HG03103 (cell line): ENCODE results near the gene PARD3B.

ENCODE experiments used
- ATAC-seq: cut with Tn5 transposase; IDR thresholded peaks from one replicate; pipeline ENCODE4 v1.9.1; 2021; ENCODE audit warnings: low read depth; ENCODE audit not compliant: unreplicated experiment

PARD3B gene

DNA sequence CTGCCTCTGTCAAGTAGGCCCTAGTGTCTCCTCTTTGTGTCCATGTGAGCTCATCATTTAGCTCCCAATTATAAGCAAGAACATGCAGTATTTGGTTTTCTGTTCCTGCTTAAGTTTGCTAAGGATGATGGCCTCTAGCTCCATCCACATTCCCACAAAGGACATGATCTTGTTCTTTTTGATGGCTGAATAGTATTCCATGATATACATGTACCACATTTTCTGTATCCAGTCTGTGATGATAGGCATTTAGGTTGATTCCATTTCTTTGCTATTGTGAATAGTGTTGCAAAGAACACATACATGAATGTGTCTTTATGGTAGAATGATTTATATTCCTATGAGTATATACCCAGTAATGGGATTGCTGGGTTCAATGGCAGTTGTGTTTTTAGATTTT is 263.2 kb downstream of the PARD3B start:
- no peak for ATAC-seq

DNA sequence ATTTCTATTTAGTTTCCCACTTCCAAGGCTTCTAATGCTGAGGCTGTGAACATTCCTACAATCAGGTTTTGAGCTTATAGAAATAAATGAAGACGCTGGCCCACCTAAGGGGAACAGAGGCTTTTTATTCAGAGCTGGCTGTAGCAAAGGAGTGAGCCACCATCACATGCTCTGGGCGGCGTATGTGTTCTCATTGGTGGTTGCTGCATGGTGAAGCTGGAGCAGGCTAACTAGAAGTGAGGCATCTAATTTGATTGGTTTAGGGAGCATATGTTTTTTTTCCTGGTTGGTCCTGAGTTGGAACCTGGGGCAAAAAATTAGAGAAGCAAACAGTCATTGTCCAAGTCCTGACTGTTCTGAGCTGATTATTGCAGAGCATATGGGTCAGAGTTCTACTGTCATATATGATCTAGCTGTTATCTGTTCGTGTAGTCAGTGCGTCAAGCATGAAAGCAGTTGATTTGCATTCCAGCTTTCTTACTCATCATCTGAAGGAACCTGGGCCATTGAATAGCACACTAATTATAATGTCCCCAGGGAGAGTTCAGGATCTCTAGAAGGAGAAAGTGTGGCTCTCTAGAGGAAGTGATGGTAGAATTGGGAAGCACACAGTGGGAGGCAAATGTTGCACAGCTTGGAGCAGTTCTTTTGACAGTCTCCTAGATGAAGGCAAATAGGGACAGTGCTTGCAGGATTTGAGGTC is 279.6 kb downstream of the PARD3B start:
- ATAC-seq: no peak

DNA sequence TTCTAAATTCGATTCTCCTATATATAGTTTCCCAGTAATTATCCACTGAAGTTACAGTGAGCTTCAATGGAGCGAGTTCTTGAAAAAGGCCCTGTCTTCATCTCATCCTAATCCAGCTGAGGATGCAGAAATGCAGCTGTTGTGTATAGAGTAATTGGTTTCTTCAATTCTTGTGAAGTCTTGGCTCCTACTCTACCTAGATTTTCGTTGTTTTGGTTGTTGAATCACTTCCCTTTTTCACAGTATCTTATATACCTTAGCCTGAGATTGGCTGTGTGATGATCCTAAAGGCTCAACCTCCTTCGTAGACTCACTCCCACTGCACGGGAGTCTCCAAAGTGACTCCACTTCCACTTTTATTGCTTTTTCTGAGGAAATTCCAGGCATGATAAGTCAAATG is 280.4 kb downstream of the PARD3B start:
- ATAC-seq: no peak

DNA sequence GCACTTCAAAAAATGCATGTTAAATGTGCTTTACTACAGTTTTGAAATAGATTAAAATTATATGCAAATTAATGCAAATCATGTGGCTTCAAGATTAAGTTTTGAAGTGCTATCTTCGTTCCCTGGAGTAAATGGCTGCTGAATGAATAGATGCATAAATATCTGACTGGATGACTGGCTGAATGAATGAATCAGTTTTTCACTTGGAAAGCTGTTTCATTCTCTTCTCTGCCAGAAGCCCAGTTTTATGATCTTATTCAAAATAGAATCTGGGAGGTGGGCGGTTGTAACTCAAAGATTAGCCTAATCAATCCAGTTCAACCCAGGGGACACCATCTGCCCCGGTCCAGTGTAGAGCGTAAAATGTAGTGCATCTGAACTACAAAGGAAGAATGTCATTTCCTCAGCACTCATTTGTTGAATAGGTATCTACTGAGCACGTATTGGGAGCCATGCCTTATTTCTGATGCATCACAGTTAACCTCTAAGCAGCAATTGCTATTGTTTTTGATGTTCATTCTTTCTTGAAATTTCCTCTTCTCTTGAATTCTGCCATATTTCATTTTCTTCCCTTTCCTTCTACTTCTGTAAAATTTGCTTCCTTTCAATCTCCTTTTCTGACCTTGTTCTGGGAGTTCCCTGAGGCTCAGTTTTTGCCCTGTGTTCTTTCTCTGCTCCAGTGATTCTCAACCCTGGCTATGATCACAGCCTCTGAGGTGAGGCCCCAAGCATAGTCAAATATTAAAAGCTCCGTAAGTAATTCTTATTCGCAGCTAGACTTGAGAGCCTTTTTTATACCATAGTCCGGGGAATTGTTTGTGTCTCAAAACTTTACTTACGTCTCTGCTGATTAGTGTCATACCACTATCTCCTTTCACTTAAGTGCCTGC is 282.7 kb downstream of the PARD3B start:
- ATAC-seq: no peak

DNA sequence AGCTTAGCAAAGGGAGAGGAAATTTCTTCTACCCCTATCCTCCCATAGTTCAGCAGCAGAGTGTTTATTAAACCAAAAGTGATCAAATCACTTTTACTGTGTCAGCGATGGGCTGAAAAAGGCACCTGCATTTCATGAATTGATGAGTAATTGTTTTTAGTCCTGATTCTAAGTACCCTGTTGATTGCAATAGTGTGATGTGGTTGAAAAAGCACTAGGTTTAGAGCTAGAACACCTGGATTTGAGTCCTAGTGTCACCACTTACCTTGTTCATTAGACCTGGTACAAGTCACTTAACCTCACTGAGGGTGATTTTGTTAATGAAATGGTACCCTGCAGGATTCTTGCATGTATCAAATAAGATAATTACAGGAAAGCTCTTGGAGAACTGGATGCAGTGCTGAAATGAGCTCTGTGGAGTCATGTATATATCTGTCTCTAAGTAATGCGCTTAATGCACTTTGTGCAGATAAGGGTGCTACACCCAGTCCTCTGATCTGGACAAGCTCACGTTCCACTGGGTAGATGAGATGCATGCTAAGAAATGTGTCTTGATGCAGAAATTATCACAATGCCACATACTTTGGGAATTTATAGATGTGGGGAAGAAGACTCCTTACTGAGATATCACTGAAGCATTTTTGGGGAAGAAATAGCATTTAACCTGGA is 289.6 kb downstream of the PARD3B start:
- no peak for ATAC-seq

DNA sequence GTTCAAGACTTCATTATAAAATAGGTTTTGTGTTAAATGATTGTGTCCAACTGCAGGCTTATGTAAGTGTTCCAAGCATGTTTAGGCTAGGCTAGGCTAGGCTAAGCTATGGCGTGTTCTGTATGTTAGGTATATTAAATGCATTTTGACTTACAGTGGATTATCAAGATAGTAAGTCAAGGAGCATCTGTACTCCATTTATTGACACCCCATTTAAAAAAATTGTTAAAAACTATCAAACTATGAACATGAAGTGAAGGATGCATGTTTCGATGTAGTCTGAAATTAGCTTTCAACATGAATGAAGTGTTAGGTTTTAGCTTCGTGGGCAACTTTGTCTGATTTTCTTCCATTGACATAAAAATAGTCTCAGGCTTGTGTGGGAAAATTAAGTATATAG is 290.5 kb downstream of the PARD3B start:
- no peak for ATAC-seq

DNA sequence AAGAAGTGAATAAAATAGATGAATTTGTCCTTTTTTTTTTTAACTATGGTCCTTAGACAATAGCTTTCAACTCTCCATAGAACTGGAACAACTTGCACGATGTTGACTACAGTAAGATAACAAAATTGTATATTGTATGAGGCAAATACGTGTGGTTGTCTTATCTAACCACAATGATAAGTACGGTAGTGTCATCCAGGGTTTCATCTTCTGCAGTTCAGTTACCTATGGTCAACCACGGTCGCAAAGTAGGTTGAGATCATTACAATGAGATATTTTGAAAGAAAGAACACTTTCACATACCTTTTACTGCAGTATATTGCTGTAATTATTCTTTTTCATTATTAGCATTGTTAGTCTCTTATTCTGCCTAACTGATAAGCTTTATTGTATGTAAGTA is 295.2 kb downstream of the PARD3B start:
- no peak for ATAC-seq

DNA sequence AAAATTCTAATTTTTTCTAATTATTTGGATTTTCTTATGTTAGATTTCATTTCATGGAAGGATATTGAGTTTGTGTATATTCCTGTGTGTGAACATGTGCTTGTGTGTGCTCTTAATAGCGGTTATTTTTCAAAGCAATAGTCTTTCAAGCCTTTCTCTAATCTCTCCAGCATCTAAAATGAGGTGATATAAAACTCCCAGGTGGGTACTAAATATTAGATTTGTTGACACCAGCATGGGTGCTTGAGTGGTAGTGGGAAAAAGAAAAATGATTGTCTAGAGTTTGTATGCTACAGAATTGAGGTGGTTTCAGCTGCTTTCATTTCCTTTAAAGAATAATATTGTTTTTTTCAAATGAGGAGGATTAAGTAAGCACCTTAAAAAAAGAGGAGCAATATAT is 296.8 kb downstream of the PARD3B start:
- no peak for ATAC-seq

DNA sequence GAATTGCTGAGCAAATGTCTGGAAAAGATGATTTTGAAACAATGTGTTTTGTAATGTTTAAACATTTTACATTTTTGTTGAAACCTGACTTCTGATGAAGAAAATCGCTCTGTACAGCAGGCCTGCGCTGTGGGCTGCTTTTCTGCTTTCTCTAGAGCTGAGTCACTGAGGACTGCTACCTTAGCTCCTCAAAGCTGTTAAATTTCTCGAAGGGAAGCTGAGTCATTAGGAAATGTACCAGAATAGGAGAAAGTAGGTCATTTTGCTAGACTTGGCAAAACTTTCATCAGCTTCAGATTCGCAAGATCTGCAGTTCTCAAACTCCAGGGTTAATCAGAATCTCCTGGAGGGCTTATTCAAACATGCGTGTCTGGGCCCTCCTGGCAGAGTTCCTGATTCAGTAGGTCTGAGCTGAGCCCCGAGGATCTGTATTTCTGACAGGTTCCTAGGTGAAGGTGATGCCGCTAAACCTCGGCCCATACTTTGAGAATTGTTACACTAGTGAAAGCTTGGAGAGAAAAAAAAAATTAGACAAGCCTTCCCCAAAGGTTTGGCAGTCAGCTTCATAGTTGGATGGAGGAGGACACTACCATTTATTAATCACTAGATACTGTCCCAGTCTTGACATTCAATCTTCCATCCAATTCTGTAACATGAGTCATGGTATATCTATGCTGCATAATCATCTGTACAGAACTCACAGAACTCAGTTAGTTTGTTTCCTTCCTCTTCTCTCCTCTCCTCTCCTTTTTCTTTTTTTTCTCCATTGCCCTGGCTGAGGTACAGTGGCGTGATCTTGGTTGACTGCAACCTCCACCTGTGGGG is 297.6 kb downstream of the PARD3B start:
- no peak for ATAC-seq

DNA sequence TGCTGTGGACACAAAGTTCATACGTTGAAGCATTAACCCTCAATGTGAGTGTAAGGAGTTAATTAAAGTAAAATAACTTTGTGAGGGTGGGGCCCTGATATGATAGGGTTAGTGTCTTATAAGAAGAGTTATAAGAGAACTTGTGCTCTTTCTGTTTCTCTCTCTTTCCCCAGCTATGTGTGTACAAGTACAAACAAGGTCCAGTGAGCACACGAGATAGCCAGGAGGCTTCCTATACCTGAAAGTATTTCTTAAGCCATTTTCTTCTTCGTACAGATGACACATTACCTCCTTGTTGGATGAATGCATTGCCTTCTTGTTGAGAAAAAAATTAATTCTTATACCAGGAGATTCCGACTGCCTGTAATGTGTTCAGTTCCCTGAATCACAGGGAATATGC is 301.2 kb downstream of the PARD3B start:
- no peak for ATAC-seq

DNA sequence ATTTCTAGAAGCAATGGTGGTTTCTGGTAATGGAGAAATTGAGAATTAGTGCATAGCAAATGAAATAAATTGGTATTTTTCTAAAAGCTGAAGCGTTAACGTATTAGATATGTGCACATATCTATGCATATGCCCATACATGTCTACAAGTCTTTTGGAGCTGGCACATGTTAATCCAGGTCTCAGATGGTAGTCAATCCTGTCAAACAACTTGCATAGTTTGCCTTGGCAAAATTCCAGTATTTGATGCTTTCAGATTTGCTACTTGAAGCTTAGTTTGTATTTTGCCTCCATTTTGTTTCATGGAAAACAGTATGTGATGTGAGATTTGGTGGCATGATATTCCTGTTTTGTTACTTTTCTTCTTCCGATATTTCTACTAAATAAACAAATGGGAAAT is 304.6 kb downstream of the PARD3B start:
- ATAC-seq: no peak

DNA sequence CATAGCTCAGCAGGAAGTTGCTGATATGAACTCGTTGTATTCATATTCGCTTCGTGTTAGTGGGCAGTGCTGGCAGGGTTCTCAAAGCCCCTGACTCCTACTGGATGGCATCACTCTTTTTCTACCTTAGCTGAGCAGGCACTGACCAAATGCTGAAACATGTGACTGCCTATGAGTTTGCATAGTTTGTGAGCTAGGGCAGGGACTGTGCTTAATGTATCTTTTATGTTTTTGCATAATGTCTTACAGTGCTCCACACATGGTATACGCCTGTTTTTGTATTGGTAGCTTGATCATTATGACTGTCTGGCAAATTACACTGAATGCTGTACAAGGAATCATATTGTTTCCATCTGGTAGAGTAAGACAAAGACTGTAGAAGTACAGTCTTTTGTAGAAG is 305.3 kb downstream of the PARD3B start:
- ATAC-seq: no peak

DNA sequence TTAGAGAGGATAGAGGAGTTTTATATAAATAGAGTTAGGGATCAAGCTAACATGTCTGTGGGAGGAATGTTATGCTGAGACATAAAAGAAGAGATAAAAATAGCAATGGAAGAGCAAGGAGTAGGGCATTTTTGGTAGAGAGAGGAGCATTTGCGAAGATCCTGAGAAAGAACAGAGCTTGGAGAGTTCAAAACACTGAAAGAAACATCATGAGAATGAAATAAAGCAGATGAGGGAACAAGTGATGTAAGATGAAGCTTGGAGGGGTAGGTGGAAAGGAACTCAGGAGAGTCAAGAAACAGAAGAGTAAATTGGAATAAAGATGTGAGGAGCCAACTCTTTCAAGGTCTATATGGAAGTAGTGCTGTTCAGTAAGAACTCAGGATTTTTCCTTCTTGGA is 308.6 kb downstream of the PARD3B start:
- ATAC-seq: no peak

DNA sequence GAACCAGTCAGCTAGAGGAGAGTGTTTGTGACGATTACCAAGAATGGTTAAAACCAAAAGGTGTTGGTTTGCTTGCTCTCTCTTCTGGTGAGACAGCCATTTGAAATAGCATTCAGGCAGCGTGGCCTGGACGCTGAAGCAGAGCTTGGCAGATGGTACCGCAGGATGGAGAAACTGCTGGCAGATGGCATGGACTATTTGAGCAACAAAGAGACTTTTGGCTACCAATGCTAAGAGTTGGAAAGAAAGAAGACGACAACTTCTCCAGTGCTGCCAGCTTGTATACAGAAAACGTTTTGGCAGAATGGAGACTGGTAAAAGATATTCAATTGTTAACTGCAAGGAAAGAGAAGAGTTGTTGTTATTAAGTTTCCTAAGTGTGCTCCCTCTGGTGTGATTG is 315.0 kb downstream of the PARD3B start:
- ATAC-seq: no peak

DNA sequence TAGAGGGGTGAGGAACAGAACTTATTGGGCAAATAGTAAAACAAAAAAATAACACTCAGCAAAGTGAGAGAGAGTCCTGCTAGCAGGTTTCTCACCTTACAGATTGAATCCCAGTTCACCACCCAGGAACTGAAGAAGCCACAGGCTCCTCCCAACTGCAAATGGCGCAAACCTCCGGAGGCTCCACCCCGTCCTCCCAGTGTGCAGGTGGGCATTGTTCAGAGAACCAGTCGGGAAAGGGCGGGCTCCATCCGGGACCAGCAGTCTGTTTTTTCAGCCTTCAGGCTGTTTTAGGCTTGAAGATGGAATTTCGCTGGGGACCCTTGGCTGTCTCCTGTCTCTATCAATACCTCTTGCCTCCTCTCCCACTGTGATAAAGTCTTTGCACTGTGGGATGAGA is 317.5 kb downstream of the PARD3B start:
- ATAC-seq: no peak

DNA sequence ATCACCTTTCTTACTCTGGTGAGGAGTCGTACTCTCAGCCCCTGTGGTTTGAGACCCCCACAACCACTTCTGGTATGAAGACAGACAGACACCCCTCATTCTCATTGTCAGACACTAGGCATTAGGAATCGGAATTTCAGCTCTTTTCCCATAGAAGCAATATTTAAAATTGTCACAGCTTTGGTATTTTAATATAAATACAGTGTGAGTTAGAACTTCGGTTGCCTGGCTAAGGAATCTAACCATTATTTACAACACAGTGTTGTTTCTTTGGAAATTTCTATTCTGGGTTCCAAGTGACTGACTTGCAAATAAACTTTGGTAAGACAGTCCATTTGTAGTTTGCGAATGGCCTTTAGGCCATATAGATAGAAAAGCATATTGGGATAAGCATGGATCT is 318.1 kb downstream of the PARD3B start:
- ATAC-seq: no peak

DNA sequence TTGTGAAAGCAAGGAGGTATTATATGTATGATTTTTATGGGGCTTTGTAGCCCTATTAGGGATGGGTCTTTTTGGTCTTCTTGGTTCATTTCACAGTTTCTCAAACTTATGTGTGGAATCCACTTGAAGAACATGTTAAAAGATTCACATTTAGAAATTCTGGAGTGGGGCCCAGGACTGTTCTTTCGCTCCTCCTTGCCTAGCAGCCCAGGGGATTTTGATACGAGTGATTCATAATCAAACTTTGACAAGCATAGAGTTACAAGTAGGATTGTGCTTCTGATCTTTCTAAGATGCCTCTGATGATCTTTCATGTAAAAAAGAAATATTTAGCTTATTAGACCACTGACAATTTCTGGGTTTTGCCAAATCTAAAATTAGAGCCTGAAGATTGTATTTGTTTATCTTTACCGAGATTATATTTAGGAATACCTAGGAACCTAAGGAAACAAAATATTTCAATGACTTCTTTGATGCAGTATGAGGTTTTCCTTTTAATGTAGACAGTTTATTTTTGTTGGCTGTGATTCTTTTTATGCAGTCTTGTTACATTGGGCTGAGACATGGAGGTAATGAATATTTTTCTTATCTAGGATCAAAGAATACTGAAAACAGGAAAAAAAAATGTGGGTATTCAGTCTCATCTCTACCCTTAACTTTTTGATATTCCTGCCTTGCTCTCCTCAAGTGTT is 324.0 kb downstream of the PARD3B start:
- no peak for ATAC-seq

DNA sequence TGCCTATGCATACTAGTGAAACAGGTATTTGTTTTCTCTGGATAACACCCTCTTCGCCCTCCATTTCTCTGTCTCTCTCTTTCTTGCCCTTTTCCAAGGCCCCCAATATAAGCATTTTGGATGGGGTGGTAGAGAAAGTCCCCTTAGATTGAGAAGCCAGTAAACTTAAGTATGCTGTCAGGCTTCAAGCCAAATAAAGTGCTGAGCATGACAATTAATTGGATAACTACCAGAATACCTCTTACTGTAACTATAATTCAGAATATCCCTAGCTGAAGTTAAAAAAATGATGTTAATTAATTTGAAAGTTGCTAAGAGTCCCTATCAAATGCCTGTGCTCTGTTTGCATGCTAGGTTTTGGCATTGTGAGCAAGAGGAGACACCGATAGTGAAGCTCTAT is 324.8 kb downstream of the PARD3B start:
- no peak for ATAC-seq

DNA sequence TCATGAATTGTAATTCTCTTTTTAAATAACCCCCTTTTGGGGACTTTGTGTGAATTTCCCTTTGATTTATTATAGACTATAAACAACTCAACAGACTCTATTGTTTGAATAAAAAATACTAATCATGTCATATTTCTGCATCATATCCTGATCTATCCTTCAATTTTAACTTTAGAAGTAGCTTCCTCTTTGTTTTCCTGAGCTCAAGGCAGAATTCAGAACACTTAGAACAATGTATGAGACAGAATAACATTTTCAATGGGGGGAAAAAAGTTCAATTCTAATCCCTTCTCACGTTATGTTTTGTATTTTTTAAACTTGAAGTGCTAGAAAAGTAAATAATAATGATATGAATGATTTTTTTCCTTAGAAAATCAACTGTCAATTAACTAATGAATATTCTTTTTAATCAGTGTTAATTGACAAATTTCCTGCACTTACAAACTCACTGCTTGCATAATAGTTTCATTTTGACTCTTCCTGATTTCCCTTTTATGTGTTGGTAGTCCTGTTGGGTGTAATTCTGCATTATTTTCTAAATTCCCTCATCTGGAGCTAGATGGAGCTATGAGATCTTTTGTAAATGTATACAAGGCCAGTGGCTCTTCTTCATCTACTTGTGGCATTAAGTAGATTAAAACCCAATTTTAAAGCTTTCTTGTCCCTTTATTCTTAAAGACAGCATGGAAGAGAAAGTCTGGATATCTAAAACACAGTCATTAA is 326.1 kb downstream of the PARD3B start:
- ATAC-seq: no peak

DNA sequence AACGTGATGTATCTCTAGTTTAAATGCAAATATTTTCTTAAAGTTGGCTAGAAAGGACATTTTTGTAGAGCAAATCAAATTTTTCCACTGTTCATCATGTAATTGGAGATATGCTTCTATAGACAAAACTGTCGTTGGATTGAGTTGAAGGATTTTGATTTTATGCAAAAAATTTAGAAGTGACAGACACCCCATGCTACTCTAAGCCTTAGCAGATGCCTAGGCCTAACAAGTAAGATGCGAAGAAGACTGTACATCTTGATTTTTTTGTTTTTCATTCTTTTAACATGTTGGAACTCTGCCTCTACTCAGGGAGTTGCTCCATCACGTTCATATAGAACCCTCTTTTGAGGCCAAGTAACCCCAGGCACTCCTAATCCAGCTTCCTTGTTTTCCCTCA is 331.0 kb downstream of the PARD3B start:
- no peak for ATAC-seq
